Activated CD8-positive, alpha-beta memory T cell treated with anti-CD3 and anti-CD28 coated beads for 1 hour (primary cell): ENCODE results near the gene FYTTD1.

ENCODE experiments used
- DNase-seq, 2 donors: peaks; one replicate each; pipeline ENCODE4 v3.0.0-alpha.2; 2020; ENCODE audit warnings: low read depth in 1 of 2; ENCODE audit errors: extremely low read depth in 1 of 2

The FYTTD1 gene

GRCh38 chr3:197737319-197737649 lies 12.4 kb upstream of the FYTTD1 start:
- no peak for DNase-seq

DNA sequence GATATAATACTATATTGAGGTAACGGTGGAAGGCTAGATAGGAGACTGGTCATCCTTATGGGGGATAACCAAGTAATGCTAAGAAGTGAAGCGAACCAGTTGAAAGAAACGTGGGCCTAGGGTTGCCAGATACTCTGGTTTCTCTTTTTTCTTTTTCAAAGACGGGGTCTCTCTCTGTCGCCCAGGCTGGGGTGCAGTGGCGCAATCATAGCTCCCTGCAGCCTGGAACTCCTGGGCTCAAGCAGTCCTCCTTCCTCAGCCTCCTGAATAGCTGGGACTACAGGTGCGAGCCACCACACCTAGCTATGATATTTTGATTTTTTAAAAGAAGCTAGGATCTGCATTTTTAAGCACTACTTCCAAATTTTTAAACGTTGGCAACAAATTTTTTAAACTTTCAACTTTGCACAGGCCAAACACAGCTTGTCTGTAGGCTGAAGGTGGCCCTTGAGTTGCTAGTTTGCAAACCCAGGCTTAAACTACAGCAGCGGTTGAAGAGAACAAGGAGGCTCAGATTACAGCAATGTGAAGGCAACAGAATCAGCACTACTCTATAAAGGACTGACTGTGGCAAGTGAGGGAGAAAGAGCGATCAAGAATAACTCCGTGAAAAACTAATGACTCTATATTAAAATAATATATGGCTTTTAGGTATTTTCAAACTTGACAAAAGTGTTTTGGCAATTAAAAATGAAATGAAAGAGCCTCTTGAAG lies 11.8 kb upstream of the FYTTD1 start:
- DNase-seq: no peak

GRCh38 chr3:197742787-197743186 lies 6.9 kb upstream of the FYTTD1 start:
- DNase-seq: no peak

DNA sequence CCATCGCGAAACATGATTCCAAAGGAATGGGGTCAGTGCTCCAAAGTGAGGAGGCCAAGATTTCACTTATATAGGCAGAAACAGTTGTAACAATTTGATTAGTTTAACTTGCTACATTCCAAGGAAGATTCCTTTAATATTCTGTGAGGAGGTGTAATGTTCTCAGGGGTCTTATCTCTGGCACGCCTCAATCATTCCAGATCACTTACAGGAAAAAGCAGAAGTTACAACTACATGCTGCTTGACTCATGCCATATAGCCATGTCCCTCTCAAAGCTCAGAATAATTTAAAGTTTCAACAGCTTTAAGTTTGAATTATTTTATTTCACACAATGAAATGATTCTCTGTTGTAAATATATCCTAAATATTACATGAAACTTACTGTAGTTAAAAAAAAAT lies 3.5 kb upstream of the FYTTD1 start:
- no peak for DNase-seq

GRCh38 chr3:197746801-197747237 lies 2.9 kb upstream of the FYTTD1 start:
- no peak for DNase-seq

DNA sequence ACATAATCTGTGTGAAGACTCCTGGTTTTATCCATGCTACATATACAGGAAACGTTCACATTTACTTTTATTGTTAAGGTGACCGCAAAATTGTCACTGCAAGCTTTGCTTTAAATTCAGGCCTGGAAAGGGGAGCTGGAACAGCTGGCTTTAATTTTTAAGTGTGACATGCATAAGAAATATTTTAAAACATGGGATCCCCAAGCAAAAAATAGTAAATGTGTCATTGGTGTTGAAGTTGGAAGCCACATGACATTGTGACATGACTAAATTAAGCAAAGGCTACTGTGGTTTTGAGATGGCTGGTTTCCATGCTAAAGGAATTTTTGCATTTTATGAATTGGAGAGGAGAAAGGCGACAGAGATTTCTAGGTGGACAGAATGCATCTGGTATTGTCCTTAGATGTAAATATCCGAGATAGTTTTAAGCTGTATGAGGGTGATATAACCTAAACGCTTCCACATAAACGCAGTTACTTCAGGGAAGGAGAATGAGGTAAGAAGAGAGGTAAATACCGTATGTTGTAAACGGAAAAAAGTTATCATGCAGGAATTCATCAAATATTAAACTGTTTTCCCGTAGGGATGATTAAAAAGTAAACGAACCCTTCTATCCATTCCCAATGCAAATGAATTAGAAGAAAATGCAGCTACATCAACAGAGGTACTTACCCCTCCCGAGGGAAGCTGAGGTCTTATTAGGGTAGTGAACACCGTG lies 927 bp upstream of the FYTTD1 start:
- no peak for DNase-seq

- peak in 1 of 2 donors; percentile 38 for DNase-seq
Measured at GRCh38 chr3:197749315-197749600, 425 bp upstream of the FYTTD1 start.

DNA sequence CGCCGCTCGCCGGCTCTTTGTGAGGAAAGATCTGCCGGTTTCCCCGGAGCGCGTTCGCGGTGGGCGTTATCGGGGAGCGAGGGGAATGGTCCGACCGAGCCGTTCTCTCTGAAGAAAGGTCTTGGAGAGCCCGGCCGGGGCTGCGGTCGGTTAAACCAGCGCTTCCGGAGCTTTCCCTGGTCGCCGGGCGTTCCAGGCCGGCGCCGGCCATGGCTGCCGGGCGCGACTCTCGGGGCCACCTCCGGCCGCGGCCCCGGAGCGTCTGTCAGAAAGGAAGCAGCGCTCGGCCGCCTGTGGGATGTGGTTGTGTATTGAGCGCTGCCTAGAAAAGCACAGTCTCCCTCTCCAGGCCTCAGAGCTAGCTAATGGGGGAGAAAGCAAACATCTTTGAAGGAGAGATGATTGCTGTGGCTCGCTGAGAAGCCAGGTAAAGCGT lies 731 bp downstream of the FYTTD1 start:
- DNase-seq: peak; percentile 27 to 33

DNA sequence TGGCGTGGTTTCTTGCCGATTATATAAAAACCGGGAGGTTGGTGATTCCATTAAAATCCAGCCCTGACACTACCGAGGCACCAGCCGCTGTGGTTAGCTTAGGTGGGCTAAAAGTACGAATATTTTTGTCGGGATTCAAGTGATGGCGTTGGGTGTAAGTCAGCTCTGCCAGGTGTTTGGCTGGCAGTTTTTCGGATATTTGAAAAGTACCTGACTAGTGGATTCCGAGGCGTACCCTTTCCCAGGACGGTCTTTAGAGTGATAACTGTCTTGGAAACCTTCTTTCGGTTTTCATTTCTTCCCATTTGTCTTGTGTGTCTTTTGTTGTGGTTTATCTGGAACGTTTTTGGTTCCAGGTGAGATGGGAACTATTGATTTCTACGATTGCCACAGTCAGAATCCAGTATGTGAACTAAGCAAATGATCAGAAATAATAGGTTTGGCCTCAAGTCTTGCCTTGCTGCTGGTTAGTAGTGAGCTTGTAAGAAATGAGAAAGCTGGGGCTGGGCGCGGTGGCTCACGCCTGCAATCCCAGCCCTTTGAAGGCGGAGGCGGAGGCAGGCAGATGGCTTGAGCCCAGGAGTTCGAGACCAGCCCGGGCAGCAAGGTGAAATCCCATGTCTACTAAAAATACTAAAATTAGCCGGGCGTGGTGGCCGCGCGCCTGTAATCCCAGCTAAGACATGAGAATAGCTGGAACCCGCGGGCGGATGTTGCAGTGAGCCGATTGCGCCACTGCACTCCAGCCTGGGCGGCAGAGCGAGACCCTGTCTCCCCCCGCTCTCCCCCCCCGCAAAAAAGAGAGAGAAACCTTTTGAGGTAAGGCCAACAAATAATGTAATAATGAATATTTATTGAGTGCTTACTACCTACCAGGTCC lies 1.4 kb downstream of the FYTTD1 start:
- DNase-seq: peak in 1 of 2 donors; percentile 1

- no peak for DNase-seq
Measured at GRCh38 chr3:197752107-197752506, 2.4 kb downstream of the FYTTD1 start.

GRCh38 chr3:197753263-197753662 lies 3.6 kb downstream of the FYTTD1 start:
- no peak for DNase-seq

GRCh38 chr3:197756704-197757103 lies 7.0 kb downstream of the FYTTD1 start:
- DNase-seq: no peak

GRCh38 chr3:197758512-197758911 lies 8.8 kb downstream of the FYTTD1 start:
- no peak for DNase-seq

DNA sequence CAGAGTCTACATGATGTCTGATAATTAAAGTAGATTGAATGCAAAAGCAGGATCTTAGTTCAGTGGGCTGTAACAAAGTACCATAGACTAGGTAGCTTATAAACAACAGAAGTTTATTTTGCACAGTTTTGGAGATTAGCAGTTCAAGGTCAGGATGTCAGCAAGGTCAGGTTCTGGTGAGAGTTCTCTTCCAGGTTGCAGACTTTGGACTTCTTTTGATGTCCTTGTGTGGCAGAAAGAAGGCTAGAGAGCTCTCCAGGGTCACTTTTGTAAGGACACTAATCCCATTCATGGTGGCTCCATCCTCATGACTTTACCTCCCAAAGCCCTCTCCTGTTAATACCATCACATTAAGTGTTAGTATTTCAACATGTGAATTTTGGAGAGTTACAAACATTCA lies 12.1 kb downstream of the FYTTD1 start:
- DNase-seq: no peak

DNA sequence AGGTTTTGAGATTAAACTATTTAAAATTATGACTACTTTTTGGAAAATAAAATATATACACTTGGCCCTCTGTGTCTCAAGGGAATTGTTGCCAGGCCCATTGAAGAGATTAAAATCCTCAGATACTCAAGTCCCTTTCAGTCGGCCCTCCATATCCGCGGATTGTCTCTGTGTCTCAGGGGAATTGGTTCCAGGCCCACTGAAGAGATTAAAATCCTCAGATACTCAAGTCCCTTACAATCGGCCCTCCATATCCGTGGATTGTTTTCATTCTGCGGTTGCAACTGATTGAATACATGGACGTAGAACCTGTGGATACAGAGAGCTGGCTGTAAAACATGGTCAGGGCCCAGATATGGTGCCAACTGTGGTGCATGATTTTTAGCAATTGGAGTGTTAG lies 25.6 kb downstream of the FYTTD1 start:
- no peak for DNase-seq

DNA sequence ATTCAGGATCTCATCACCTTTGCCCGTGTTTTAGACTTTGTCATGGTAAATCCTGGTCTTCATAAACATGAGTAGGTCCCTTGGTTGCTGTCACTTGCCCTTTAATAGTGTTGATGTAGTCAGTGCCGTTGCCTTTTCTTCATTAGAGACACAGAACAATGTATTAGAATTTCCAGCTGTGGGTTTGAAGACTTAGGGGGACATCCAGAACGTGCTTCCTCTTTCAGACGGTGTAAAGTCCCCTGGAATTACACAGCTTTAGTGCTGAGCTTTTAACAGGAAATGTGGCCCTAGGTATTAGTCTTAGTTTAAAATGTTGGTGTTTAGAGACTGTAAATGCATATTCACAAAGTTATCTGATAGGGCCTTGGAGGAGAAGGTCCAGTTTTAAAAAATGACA lies 32.5 kb downstream of the FYTTD1 start:
- no peak for DNase-seq

DNA sequence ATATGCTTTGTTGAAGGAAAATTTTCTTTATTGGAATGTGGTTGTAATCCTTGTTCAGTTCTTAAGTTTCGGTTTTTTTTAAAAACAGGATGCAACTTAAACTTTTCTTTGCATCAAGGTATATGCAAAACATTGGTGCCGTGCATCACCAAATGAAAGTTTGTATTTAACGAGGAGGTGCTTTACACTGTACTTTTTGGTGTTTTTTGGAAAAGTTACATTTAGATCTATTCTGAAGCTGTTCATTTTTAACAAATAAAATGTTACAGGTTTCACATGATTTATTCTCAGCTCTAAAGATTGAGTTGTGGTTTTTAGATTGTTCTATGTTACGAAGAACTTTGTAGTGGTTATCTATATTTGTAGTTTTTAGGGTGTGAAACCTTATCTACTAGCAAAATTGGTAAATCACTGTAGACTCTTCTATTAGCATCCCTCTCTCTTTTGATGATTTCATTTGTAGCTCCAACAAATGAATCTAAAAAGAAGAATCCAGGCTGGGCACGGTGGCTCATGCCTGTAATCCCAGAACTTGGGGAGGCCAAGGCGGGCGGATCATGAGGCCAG lies 34.4 kb downstream of the FYTTD1 start:
- DNase-seq: no peak

DNA sequence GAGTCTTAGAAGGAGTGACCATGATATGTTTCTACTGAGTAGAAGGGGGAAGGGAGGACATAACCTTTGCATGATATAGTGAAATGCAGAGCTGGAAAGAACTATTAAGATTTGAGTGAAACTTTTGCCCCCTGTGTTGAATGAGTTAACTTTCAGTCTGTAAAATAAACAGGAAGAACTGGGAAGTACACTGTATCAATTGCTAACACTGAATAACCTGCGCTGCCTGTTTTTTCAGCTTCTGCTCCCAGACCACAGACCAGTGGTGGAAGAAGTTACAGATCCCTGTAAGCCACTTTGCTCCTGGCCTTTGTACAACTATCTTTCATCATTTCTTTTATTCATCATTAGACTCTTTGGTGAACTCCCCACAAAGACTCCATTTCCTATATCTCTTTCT lies 37.7 kb downstream of the FYTTD1 start:
- DNase-seq: no peak

DNA sequence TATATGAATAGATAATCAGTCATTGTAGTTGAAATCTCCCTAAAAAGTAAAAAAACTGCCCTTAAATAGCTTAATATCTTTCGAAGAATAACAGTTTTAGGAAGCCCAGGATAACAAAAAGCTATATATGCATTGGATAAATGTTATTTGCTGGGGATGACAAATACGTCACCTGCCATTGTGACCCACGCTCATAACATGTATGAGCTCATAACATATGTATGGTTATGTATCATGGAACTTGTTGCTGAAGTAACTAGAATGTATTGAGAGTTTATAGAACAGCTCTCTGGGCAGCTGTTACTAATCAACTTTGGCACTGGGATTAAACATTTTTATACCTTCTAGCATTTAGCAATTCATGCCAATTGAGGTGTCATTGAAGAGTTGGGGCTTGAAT lies 39.6 kb downstream of the FYTTD1 start:
- DNase-seq: no peak

DNA sequence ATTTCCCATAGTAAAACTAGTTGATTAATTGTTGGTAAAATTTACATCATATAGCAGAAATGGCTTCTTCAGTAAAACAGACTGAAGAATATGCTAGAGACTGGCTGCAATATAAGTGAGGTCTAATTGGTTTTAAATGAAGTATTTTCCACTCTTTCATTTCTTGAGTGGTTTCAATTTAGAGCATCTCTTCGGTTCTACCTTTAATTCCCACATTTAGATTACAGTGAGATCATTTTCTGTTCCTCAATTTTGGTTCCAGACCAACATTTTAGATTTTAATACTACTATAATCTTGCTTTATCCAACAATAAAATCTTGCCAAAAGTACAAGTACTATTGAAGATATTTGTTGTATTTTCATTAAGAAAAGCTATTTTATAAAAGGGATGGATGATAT lies 40.4 kb downstream of the FYTTD1 start:
- no peak for DNase-seq

DNA sequence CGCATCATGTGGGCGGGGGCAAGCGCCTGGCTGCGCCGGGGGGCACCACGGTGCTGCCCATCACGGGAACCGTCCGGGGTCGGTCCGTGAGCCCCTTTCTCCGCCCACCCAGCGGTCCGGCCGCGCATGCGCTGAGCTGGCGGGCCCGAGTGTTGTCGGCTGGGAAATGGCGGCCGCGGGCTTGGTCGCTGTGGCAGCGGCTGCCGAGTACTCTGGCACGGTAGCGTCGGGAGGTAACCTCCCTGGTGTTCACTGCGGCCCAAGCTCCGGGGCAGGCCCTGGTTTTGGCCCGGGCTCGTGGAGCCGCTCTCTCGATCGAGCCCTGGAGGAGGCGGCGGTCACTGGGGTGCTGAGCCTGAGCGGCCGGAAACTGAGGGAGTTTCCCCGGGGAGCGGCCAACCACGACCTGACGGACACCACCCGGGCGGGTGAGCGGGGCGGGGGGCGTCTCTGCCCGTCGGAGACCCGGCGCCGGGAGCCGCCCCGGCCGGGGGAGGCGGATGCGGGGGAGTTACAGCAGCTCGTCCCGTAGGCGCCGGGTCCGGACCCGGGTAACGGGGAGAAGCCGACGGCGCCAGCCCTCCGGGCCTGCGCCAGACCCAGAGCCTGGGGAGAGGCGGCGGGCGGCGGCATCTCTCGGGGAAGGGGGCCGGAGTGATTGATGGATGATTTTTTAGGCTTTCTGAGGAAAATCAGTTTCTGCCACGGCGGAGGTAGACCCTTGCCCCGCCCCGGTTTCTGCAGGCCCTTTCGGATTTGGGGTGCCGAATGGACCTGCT lies 41.6 kb downstream of the FYTTD1 start, which contains the start of gene LRCH3:
Gene LRCH3, plus strand, starts transcription at position 142 of the 779 bp plus-strand sequence. Its CDS starts 25 bp downstream, at position 167.
- peak; percentile 63 to 76 for DNase-seq
